Cardiac muscle cell (in vitro differentiated cells and primary cell): ENCODE measurements around the gene C2orf68. TPM values are rescaled to one million over a fixed set of nuclear protein-coding genes. Genes with fewer than 3 reads are reported as not detected.

Source experiments
- DNase-seq, 2 donors: peaks; one replicate each; pipeline versions ENCODE4 v3.0.0 to v3.0.0-alpha.2; 2010 to 2017; ENCODE audit warnings: low read depth in 1 of 2, low spot score in 1 of 2
- H3K27ac ChIP-seq: fragments of 200-600 bp; sonication (generic); 2 replicates; pipeline ENCODE4 v1.5.1; 2016
- H3K27me3 ChIP-seq: fragments of 200-600 bp; sonication (generic); 2 replicates; pipeline ENCODE4 v1.6.0; 2016; ENCODE audit warnings: control low read depth
- H3K36me3 ChIP-seq: fragments of 200-600 bp; sonication (generic); 2 replicates; pipeline ENCODE4 v1.5.1; 2016; ENCODE audit warnings: control low read depth
- H3K4me1 ChIP-seq: fragments of 200-600 bp; sonication (generic); 2 replicates; pipeline ENCODE4 v1.8.1; 2017; ENCODE audit warnings: low read depth, mild to moderate bottlenecking, mixed run types
- H3K4me3 ChIP-seq: fragments of 200-600 bp; sonication (generic); 2 replicates; pipeline ENCODE4 v1.5.1; 2016; ENCODE audit warnings: mild to moderate bottlenecking
- H3K9me3 ChIP-seq: fragments of 200-600 bp; sonication (generic); 2 replicates; pipeline ENCODE4 v1.5.1; 2017; ENCODE audit warnings: low read depth, mild to moderate bottlenecking, control low read depth
- CTCF ChIP-seq: IDR thresholded peaks from 2 replicates; pipeline ENCODE4 v1.5.1; 2012; ENCODE audit warnings: low read depth, mild to moderate bottlenecking, low read length
- polyA plus RNA-seq: library from polyadenylated mRNA; unstranded; fragments of >200 nt; fragmentation: Nextera tagmentation; extraction: Ambion mirVana; gene quantifications from 2 replicates; pipeline ENCODE4 v1.2.1, GENCODE V29; 2016
- total RNA-seq: library from RNA; depleted of rRNA; stranded (reverse); fragments of >200 nt; gene quantifications from 2 replicates; pipeline ENCODE4 v1.2.3, GENCODE V29; 2016

Gene C2orf68
- total and polyA plus RNA-seq, 2 experiments from 2014 or later: 32.6 to 37.4 TPM

- H3K9me3 ChIP-seq: no peaks in the 10 kb centered on the region
- TF ChIP-seq CTCF: no peak
- no peaks in the 10 kb centered on the region for H3K27me3 ChIP-seq
- no peak overlapping the region for H3K27ac ChIP-seq
- DNase-seq: no peak
- H3K4me1 ChIP-seq: peaks cover 16% of the 10 kb centered on the region
- no peak overlapping the region for H3K4me3 ChIP-seq
- H3K36me3 ChIP-seq: no peaks in the 10 kb centered on the region
Observed at GRCh38 chr2:85598594-85599340, 13.1 kb downstream of the C2orf68 start.

- no peak for TF ChIP-seq CTCF
- no peak for DNase-seq
- Histone ChIP-seq H3K4me3 (no peak overlapping the region), H3K27ac (peak overlapping the region; percentile 33), H3K27me3 (no peaks in the 10 kb centered on the region), H3K4me1 (peaks cover 16% of the 10 kb centered on the region), H3K9me3 (no peaks in the 10 kb centered on the region), H3K36me3 (no peaks in the 10 kb centered on the region)
Observed at GRCh38 chr2:85597241-85597640, 14.6 kb downstream of the C2orf68 start.

DNA sequence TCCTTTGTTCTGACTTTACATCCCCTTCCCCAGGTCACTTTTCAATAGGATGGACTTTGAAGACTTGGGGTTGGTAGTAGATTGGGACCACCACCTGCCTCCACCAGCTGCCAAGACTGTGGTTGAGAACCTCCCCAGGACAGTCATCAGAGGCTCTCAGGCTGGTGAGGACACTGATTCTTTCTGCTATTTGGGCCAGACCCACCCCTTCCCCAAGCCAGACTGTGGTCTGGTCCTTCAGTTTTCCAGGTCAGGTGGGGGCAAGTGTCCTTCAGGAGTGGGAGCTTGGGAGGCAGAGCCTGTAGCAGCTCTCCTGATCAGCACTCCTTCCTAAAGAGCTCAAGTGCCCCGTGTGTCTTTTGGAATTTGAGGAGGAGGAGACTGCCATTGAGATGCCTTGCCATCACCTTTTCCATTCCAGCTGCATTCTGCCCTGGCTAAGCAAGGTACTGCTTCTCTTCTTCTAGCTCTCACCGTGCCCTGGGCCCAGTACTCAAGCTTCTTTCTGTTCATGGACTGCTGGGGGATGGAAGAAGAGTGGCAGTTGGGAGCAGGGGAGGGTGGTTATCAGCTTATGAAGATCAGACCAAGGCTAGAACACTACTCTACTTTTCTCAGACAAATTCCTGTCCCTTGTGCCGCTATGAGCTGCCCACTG lies 15.3 kb downstream of the C2orf68 start:
- Histone ChIP-seq H3K4me1 (peaks cover 16% of the 10 kb centered on the region), H3K27ac (peak overlapping the region; percentile 33)
- TF ChIP-seq CTCF: no peak

DNA sequence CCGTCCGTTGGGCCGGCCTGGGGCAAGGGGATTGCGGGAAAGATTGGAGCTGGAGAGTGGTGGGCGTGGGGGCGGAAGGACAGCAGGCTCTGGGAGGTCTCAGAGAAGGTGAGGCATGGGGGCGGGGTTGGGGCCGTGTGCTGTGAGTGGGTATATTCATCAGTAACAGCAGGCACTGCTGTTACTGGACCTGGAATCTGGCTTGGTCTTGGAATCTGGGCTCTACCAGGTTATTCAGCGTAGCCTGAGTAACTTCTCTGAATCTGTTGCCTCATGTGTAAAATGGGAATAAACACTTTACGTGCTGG lies 15.9 kb downstream of the C2orf68 start:
- Histone ChIP-seq H3K36me3 (no peaks in the 10 kb centered on the region), H3K9me3 (no peaks in the 10 kb centered on the region), H3K27me3 (no peaks in the 10 kb centered on the region), H3K4me1 (peaks cover 16% of the 10 kb centered on the region), H3K27ac (peak overlapping the region; percentile 33), H3K4me3 (peak overlapping the region; percentile 74)
- no peak for TF ChIP-seq CTCF
- DNase-seq: no peak

More for the DNA sequence above, 15.3 kb downstream of the C2orf68 start:
- DNase-seq: no peak
- H3K27me3 ChIP-seq: no peaks in the 10 kb centered on the region
- peak overlapping the region; percentile 74 for H3K4me3 ChIP-seq
- H3K9me3 ChIP-seq: no peaks in the 10 kb centered on the region
- no peaks in the 10 kb centered on the region for H3K36me3 ChIP-seq

DNA sequence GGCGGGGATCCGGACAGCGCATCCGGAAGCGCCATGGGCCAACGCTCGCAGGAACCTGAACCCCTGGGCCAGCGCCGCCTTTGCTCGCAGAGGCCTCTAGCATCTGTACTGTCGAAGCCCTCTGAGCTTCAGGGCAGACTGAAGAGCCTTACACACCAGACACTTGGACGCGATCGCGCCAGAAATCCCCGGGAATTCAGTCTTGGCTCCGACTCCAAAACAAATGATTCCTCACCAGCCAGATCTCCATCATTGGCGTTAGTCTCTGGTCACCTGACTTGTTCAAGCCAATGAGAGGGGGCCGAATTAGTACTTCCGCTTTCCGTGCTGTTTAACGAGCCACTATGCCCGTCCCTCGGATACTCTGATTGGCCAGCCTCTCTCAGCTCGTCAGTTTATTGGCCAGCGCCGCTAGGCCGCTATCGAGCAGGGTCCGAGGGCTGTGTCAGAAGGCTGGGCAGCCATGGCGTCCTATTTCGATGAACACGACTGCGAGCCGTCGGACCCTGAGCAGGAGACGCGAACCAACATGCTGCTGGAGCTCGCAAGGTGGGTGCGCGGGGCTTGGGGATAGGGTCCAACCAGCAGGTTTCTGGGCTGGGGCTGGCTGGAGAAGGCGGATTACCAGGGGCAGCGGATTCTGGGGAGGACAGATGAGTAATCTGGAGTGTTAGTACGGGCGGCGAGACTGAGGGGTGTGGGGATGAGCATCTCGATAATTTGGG lies 16.4 kb downstream of the C2orf68 start, which contains the start of gene RNF181:
RNF181 (plus strand) TSS at position 445 of the 725 bp plus-strand sequence; CDS start at position 464, 19 bp downstream.
- Histone ChIP-seq H3K27ac (peak within 1 kb of the TSS; percentile 85), H3K4me3 (peak within 1 kb of the TSS; percentile 74), H3K4me1 (peaks cover 16% of the 10 kb centered on the region), H3K27me3 (no peaks in the 10 kb centered on the region), H3K36me3 (no peaks in the 10 kb centered on the region), H3K9me3 (no peaks in the 10 kb centered on the region)
- DNase-seq: peak; percentile 99
- TF ChIP-seq CTCF: no peak
